ENCODE results near the gene HMGN2.

GRCh38 chr1:26500488-26501175 is 28.4 kb downstream of the HMGN2 start:
- no peak for TF ChIP-seq YY1 (IDR thresholded peaks at IDR 0.05; ENCODE audit: insufficient read depth, insufficient read length)
- TF ChIP-seq ZNF274 (IDR thresholded peaks at IDR 0.05; ENCODE audit: low read depth, low read length): no peak
